ENCODE results near the gene ANAPC5. TPM values are rescaled to one million over a fixed set of nuclear protein-coding genes. Genes with fewer than 3 reads are reported as not detected.
"Not testable (repeated sequence)": the region's sequence is repeated elsewhere in the genome, so short reads cannot be mapped to it uniquely, and the experiment has no call there.

The ANAPC5 gene
- total and polyA plus RNA-seq, 2 donors, result 102 to 222 TPM

DNA sequence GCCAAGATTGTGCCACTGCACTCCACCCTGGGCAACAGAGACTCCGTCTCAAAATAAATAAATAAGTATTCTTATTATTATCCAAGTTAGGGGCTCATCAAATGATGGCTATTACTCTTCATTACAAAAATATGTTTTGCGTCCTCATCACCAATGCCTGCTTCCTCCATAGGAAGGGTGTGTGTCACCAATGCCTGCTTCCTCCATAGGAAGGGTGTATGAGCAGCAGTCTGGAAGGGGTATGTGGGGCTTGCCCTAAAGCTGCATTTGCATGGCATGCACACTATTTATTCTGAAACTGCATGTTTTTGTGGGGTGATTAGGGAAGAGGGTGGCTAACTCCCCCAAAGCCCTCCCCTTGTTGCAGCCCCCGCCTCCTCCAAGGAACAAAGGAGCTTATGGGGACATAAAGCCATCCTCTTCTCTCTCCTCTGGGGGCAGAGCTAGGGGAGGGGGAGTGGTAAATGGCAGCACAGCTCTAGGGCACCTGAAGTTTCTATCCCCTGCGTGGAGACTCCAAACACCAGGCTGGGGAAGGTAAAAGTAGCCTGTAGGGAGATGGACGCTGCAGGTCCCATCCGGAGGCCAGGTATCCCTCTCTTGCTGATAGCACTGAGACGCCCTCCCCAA is 57.0 kb downstream of the ANAPC5 start:
- H3K27ac ChIP-seq (ENCODE audit: low read depth), result no peak overlapping the region
- WGBS, result 40% methylated on average over 7 of the region's 7 CpGs
- no peaks in the 10 kb centered on the region for H3K4me1 ChIP-seq (ENCODE audit: insufficient read depth)
- no peaks in the 10 kb centered on the region for H3K36me3 ChIP-seq (ENCODE audit: insufficient read depth)
- no peak for DNase-seq (ENCODE audit: extremely low spot score)
- H3K4me3 ChIP-seq (ENCODE audit: low read depth, low read length), result peak overlapping the region; percentile 97

DNA sequence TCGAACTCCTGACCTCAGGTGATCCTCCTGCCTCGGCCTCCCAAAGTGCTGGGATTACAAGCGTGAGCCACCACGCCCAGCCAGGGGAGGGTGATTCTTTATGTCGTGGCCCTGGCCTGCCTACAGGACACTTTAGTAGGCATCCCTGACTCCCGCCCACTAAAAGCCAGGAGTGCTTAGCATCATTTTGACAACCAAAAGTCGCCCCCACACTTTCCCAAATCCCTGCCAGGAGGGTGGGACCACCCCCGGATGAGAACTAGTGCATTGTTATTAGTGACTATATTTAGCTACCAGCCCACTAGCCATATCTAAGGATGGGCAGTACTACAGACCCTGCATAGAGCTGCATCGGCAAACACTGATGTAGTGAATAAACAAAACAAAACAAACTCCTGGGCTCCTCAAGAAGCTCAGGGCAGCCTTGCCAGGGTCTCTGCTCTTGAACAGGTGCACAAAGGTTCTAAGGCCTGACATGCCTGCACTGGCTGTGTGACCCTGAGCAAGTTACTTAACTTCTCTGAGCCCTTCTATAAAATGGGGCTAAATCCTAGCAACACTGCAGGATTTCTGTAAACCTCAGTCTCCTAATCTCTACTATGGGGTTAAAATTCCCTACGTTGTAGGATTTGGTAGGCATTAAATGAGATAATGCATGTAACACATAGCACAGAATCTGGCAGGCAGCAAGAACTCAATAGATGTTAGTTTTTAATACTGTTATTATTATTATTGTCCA is 57.9 kb downstream of the ANAPC5 start:
- Histone ChIP-seq H3K4me1 (ENCODE audit: insufficient read depth) (no peaks in the 10 kb centered on the region), H3K4me3 (ENCODE audit: low read depth, low read length) (no peak overlapping the region), H3K36me3 (ENCODE audit: insufficient read depth) (no peaks in the 10 kb centered on the region), H3K27ac (ENCODE audit: low read depth) (no peak overlapping the region)
- WGBS, result 72% methylated on average over 9 of the region's 10 CpGs
- no peak for DNase-seq (ENCODE audit: extremely low spot score)

DNA sequence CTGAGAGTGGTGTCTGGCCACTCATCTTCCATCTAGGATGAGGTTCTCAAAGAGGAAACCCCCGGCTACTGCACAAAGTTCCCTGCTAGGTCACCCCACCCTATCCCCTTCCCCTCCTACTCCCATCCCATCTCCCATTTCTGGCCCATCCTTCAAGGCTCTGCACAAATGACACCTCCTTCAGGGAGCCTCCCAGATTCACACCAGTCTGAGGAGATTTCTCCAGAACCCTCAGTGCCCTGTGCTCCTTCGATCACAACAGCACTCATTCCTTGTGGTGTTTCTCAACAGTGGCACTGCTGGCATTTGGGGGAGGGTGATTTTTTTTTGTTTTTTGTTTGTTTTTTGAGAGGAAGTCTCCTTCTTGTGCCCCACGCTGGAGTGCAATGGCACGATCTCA is 58.6 kb downstream of the ANAPC5 start:
- no peak for DNase-seq (ENCODE audit: extremely low spot score)
- no peaks in the 10 kb centered on the region for H3K4me1 ChIP-seq (ENCODE audit: insufficient read depth)
- no peak overlapping the region for H3K27ac ChIP-seq (ENCODE audit: low read depth)
- H3K4me3 ChIP-seq (ENCODE audit: low read depth, low read length), result no peak overlapping the region
- WGBS, result 92% methylated on average over 4 of the region's 4 CpGs
- H3K36me3 ChIP-seq (ENCODE audit: insufficient read depth), result no peaks in the 10 kb centered on the region

DNA sequence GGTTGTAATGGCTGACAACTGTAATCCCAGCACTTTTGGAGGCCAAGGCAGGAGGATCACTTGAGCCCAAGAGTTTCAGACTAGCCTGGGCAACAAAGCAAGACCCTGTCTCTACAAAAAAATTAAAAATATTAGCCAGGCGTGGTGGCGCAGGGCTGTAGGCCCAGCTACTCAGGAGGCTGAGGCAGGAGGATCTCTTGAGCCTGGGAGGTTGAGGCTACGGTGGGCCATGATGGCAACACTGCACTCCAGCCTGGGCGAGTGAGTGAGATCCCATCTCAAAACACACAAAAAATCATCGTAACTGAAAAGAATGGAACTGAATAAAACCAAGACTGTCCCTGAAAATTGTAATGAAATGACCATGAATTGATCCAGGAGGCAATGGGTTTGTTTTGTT is 61.8 kb downstream of the ANAPC5 start:
- H3K27ac ChIP-seq (ENCODE audit: low read depth), result no peak overlapping the region
- WGBS, result 98% methylated on average over 5 of the region's 5 CpGs

DNA sequence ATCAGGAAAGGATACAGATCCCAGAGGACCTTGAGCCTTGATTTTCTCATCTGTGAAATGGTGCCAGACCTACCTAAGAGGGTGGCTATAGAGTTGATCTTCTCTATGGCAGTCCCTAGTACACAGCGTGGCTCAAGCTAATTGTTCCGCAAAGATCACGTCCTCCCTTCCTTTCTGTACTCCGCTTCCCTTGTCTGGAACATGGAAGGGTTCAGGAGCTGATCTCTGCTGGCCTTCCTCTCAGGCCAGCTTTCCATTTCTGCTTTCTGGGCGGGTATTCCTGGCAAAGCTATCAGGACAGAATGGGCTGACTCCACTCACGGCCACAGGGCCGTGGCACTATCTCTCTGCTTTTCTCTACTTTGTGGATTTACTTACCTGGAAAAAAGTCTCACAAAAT is 62.2 kb downstream of the ANAPC5 start:
- Histone ChIP-seq H3K27ac (ENCODE audit: low read depth) (no peak overlapping the region), H3K4me1 (ENCODE audit: insufficient read depth) (peaks cover 2% of the 10 kb centered on the region), H3K36me3 (ENCODE audit: insufficient read depth) (no peaks in the 10 kb centered on the region), H3K4me3 (ENCODE audit: low read depth, low read length) (no peak overlapping the region)
- 85% methylated on average over 7 of the region's 7 CpGs for WGBS
- DNase-seq (ENCODE audit: extremely low spot score), result no peak

More for the DNA sequence above, 61.8 kb downstream of the ANAPC5 start:
- H3K4me1 ChIP-seq (ENCODE audit: insufficient read depth), result peaks cover 2% of the 10 kb centered on the region
- DNase-seq (ENCODE audit: extremely low spot score), result no peak
- no peaks in the 10 kb centered on the region for H3K36me3 ChIP-seq (ENCODE audit: insufficient read depth)
- H3K4me3 ChIP-seq (ENCODE audit: low read depth, low read length), result no peak overlapping the region

DNA sequence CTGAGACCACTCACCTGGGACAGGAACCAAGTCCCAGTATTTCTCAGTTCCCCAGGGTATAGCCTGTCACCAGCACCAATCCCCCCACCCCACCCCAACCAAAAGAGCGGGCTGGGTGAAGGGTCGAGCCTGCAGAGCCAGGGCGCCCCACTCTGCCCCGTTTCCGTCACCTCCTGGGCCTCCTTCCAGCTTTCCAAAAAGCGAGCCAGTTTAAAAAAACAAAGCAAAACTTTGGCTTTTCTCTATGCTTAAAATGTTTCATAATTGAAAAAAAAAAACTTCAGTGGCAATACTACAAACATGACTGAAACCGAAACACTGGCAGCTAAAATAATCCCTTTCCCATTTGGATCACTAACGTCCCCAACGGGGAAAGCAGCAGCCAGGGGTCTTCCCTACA is 63.2 kb downstream of the ANAPC5 start:
- H3K36me3 ChIP-seq (ENCODE audit: insufficient read depth), result no peaks in the 10 kb centered on the region
- WGBS, result 24% methylated on average over 9 of the region's 9 CpGs
- peaks cover 2% of the 10 kb centered on the region for H3K4me1 ChIP-seq (ENCODE audit: insufficient read depth)
- H3K4me3 ChIP-seq (ENCODE audit: low read depth, low read length), result no peak overlapping the region
- DNase-seq (ENCODE audit: extremely low spot score), result no peak
- no peak overlapping the region for H3K27ac ChIP-seq (ENCODE audit: low read depth)

DNA sequence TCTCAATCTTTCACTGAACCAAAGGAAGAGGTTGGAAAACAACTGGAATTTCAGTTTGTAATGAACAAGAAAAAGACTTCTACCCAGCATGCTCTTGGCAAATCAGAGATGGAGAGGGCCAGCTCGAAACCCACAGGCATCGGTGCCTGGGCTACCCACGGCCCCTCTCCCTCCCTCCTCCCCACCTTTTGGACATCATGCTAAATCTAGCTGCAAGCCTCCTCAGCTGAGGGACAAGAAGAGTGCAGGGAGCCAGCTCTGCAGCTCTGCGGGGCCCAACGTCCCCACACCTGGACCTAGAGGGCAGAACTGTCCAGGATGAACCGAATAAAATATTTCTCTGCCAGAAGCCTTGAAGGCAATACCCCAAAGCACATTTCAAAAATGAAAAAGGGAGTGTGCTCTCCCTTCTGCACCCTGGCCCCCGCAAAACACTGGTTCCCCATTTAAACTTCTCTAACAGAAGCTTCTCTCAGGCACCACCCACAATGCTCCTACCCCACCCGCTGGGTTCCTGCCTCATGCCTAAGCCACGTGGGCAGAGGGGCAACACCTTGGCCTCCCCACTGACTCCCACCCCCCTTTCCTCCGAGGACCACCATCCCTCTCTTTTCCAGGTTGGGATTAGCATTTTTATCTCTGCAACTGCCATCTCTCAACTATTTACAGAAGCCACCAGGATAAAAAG is 63.9 kb downstream of the ANAPC5 start:
- Histone ChIP-seq H3K27ac (ENCODE audit: low read depth) (no peak overlapping the region), H3K36me3 (ENCODE audit: insufficient read depth) (no peaks in the 10 kb centered on the region), H3K4me3 (ENCODE audit: low read depth, low read length) (no peak overlapping the region), H3K4me1 (ENCODE audit: insufficient read depth) (peaks cover 2% of the 10 kb centered on the region)
- 49% methylated on average over 10 of the region's 10 CpGs for WGBS
- DNase-seq (ENCODE audit: extremely low spot score), result no peak

DNA sequence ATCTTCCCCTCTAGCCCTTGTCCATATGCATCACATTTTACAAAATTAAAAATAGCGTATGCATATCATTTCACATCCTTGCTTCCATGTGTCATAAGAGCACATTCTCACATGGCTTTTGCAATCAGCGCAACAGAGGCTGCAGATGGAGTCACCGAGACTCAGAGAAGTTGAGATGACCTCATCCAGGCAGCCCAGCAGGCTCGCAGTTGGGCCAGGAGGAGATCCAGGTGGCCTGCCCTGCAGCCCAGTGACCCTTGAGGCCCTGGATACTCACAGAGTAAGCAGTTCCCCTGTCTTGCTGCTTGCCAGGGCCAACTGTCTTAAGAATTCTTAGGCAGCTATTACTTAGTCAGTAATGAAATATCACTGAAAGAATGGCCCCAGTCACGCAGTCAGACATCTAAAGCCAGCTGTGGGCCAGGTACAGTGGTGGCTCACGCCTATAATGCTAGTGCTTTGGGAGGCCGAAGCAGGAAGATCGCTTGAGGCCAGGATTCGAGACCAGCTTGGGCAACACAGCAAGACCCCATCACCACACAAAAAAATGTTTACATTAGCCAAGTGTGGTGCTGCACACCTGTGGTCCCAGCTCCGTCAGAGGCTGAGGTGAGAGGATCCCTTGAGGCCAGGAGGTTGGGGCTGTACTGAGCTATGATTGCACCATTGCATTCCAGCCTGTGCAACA is 64.8 kb downstream of the ANAPC5 start:
- no peak overlapping the region for H3K27ac ChIP-seq (ENCODE audit: low read depth)
- H3K4me1 ChIP-seq (ENCODE audit: insufficient read depth), result peaks cover 2% of the 10 kb centered on the region
- 89% methylated on average over 10 of the region's 10 CpGs for WGBS
- H3K36me3 ChIP-seq (ENCODE audit: insufficient read depth), result no peaks in the 10 kb centered on the region
- H3K4me3 ChIP-seq (ENCODE audit: low read depth, low read length), result no peak overlapping the region
- no peak for DNase-seq (ENCODE audit: extremely low spot score)

DNA sequence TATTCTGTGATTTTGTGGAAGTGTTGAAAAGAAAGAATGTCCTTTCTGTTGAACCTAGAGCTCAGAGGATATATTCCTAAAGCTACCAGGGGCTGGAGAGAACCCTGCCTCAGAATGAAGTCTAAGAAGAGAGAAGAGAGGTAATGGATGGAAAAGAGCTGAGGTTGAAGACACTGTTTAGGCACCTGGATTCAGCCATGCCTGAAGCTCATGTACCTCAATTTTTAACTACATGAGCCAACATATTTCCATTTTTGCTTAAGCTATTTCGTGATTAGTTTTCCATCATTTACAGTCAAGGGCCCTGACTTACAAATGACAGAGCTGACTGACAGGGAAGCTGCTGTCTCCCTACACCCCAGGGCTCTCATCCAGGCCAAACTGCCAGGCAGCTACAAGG is 66.4 kb downstream of the ANAPC5 start:
- Histone ChIP-seq H3K36me3 (ENCODE audit: insufficient read depth) (no peaks in the 10 kb centered on the region), H3K4me1 (ENCODE audit: insufficient read depth) (peaks cover 2% of the 10 kb centered on the region), H3K4me3 (ENCODE audit: low read depth, low read length) (no peak overlapping the region), H3K27ac (ENCODE audit: low read depth) (no peak overlapping the region)
- WGBS, result 100% methylated on average over 1 of the region's 1 CpG
- DNase-seq (ENCODE audit: extremely low spot score), result no peak

DNA sequence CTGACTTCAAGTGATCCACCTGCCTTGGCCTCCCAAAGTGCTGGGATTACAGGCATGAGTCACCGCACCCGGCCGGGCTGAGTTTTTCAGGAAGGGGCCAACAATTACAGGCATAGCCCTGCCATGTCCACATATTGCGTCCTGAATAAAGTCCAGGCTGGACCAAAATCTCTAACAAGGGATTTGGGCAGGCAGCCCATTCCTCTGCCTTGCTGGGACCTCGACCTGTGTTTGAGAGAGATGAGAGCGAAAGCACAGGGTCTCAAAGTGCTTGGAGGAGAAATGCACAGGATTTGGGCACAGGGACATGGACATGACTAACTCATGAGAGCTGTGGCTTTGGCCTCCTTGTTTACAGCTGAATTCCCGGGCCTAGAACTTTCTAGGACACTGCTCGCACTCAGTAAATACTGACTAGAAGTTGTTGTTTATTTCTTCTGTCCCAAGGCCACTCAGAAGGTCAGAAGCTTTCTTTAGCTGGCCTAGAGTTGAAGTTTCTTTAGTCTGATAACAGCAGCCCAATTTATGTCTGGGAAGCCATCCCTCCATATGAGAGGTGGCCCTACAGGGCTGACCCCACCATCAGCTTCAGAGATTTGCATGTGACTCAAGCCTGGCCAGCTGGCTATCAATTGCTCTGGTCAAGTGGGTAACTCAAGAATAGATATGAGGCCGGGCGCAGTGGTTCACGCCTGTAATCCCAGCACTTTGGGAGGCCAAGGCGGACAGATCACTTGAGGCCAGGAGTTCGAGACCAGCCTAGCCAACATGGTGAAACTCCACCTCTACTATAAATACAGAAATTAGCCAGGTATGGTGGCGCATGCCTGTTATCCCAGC is 67.4 kb downstream of the ANAPC5 start:
- peak overlapping the region; percentile 42 for H3K27ac ChIP-seq (ENCODE audit: low read depth)
- no peak overlapping the region for H3K4me3 ChIP-seq (ENCODE audit: low read depth, low read length)
- no peak for DNase-seq (ENCODE audit: extremely low spot score)
- H3K4me1 ChIP-seq (ENCODE audit: insufficient read depth), result peaks cover 2% of the 10 kb centered on the region
- 55% methylated on average over 14 of the region's 14 CpGs for whole genome bisulfite sequencing
- H3K36me3 ChIP-seq (ENCODE audit: insufficient read depth), result no peaks in the 10 kb centered on the region

DNA sequence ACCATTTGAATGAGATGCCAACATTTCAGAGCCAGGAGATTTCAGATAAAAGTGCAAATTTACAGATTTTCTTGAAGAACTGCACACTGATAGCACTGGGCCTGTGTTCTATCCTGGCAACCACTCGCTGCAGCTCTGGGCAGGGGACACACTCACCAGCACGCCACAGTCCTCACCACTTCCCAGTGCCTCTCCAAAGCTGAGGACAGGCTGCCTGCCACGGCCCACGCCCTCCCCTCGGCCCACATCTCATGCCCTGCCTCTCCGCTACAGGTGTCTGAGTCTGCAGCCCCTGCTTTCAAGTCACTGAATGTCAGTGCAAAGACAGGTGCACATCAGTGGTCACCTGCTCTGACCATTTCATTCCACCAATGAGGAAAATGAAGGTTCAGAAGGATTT is 68.4 kb downstream of the ANAPC5 start:
- 94% methylated on average over 6 of the region's 6 CpGs for WGBS
- H3K4me3 ChIP-seq (ENCODE audit: low read depth, low read length), result no peak overlapping the region
- no peak overlapping the region for H3K27ac ChIP-seq (ENCODE audit: low read depth)
- no peaks in the 10 kb centered on the region for H3K36me3 ChIP-seq (ENCODE audit: insufficient read depth)
- DNase-seq (ENCODE audit: extremely low spot score), result no peak
- H3K4me1 ChIP-seq (ENCODE audit: insufficient read depth), result peaks cover 2% of the 10 kb centered on the region

DNA sequence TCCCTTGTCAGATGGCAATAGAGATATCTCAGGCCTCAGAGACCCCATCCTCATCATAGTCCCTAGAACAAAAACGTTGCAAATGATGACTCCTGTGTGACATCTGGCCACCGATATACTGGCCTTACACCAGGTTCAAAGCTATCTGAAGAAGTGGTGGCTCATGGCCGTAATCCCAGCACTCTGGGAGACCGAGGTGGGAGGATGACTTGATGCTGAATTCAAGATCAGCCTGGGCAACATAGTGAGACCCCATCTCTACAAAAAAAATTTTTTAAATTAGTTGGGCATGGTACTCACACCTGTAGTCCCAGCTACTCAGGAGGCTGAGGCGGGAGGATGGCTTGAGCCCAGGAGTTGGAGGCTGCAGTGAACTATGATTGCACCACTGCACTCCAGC is 68.8 kb downstream of the ANAPC5 start:
- Histone ChIP-seq H3K4me1 (ENCODE audit: insufficient read depth) (peaks cover 2% of the 10 kb centered on the region), H3K27ac (ENCODE audit: low read depth) (no peak overlapping the region), H3K4me3 (ENCODE audit: low read depth, low read length) (no peak overlapping the region), H3K36me3 (ENCODE audit: insufficient read depth) (no peaks in the 10 kb centered on the region)
- no peak for DNase-seq (ENCODE audit: extremely low spot score)
- WGBS, result 89% methylated on average over 5 of the region's 5 CpGs

DNA sequence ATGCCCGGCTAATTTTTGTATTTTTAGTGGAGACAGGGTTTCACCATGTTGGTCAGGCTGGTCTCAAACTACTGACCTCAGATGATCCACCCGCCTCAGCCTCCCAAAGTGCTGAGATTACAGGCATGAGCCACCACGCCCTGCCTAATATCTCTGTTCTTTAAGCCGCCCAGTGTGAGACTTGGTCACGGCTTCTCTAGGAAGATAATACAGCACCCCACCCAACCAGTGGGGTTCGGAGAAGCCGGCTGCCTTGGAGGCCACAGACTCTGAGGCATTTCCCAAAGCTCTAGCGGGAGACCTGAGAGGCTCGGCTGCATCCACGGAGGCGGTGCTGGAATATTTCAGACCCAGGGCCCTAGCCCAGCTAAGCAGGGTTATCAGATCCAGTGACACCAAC is 69.3 kb downstream of the ANAPC5 start:
- H3K27ac ChIP-seq (ENCODE audit: low read depth); H3K36me3 ChIP-seq (ENCODE audit: insufficient read depth); H3K4me3 ChIP-seq (ENCODE audit: low read depth, low read length); H3K4me1 ChIP-seq (ENCODE audit: insufficient read depth); DNase-seq (ENCODE audit: extremely low spot score): not testable (repeated sequence)
- WGBS, result 85% methylated on average over 11 of the region's 11 CpGs

All from urinary bladder (tissue), 4 donors.